Mucosa of descending colon (tissue), 3 donors: ENCODE measurements around the gene SIN3B. TPM values are rescaled to one million over a fixed set of nuclear protein-coding genes. Genes with fewer than 3 reads are reported as not detected.

Experiments used
- ATAC-seq: fragments of 200-7000 bp; cut with Tn5 transposase; one replicate; pipeline ENCODE4 v1.9.1; 2020; ENCODE audit warnings: mild to moderate bottlenecking, moderate library complexity
- DNase-seq, 3 donors: peaks; one replicate each; pipeline ENCODE4 v3.0.0-alpha.2; 2020
- H3K36me3 ChIP-seq: fragments of 200-600 bp; one replicate; pipeline ENCODE4 v1.8.0; 2021; ENCODE audit warnings: low read depth, mild to moderate bottlenecking
- H3K4me1 ChIP-seq: fragments of 200-600 bp; one replicate; pipeline ENCODE4 v1.8.0; 2021; ENCODE audit warnings: low read depth, mild to moderate bottlenecking
- H3K4me3 ChIP-seq: fragments of 200-600 bp; one replicate; pipeline ENCODE4 v1.8.0; 2021; ENCODE audit warnings: mild to moderate bottlenecking
- H3K9me3 ChIP-seq: fragments of 200-600 bp; one replicate; pipeline ENCODE4 v1.8.0; 2021; ENCODE audit warnings: mild to moderate bottlenecking
- CTCF ChIP-seq: fragments of 200-600 bp; IDR thresholded peaks from one replicate; pipeline ENCODE4 v1.8.0; 2022; ENCODE audit warnings: antibody characterized with exemption, mild to moderate bottlenecking
- intact Hi-C, 2 donors: fragments of 100-400 bp; cut with DNase I in 1 of 2; cut with micrococcal nuclease in 1 of 2; formaldehyde crosslinking; loops; one replicate each; pipeline versions ENCODE4 v1.11.0 to v1.11.1; 2022; cut with DNase I, micrococcal nuclease
- total RNA-seq, 3 donors: library from RNA; stranded (reverse); fragmentation: NEBNext Ultra II Directional in 2 of 3; extraction: Animal tissue kit (Norgen Biotek cat#: 25700) in 2 of 3; gene quantifications; one replicate each; pipeline versions ENCODE4 v1.2.1 to v1.2.4, GENCODE V29; 2021 to 2023
- donor health status: DM: no; HTN: no; CAD: no; lungs with moderate emphysema.
- donor health status: DM: no; HTN: no; CAD: no.
- donor health status: DM: no; HTN: yes; CAD: no.

The SIN3B gene
- total RNA-seq, 3 donors from 2014 or later: 30.7 to 56.6 (median 38.9) TPM

GRCh38 chr19:16902545-16902944 lies 73.3 kb downstream of the SIN3B start:
- no peak for ATAC-seq
- no peaks in the 10 kb centered on the region for H3K36me3 ChIP-seq
- intact Hi-C loops: no loop called here
- no peak overlapping the region for H3K4me3 ChIP-seq
- no peaks in the 10 kb centered on the region for H3K9me3 ChIP-seq
- H3K4me1 ChIP-seq: no peaks in the 10 kb centered on the region
- DNase-seq: no peak
- TF ChIP-seq CTCF: no peak

- Histone ChIP-seq H3K4me3 (no peak overlapping the region), H3K4me1 (no peaks in the 10 kb centered on the region), H3K36me3 (no peaks in the 10 kb centered on the region), H3K9me3 (no peaks in the 10 kb centered on the region)
- ATAC-seq (no peak), DNase-seq (no peak)
- no peak for TF ChIP-seq CTCF
- intact Hi-C loops: no loop called here
Observed at GRCh38 chr19:16903347-16903746, 74.1 kb downstream of the SIN3B start.

- no peak for DNase-seq
Observed at GRCh38 chr19:16904599-16904998, 75.4 kb downstream of the SIN3B start.

GRCh38 chr19:16908759-16909158 lies 79.6 kb downstream of the SIN3B start:
- peaks cover 15% of the 10 kb centered on the region for H3K9me3 ChIP-seq
- DNase-seq (no peak), ATAC-seq (no peak)
- intact Hi-C loops: no loop called here
- H3K36me3 ChIP-seq: no peaks in the 10 kb centered on the region
- H3K4me3 ChIP-seq: no peak overlapping the region
- no peak for TF ChIP-seq CTCF
- H3K4me1 ChIP-seq: no peaks in the 10 kb centered on the region

More at GRCh38 chr19:16904599-16904998, 75.4 kb downstream of the SIN3B start:
- intact Hi-C loops: no loop called here
- ATAC-seq: no peak
- TF ChIP-seq CTCF: no peak
- H3K36me3 ChIP-seq: no peaks in the 10 kb centered on the region
- no peak overlapping the region for H3K4me3 ChIP-seq
- no peaks in the 10 kb centered on the region for H3K9me3 ChIP-seq
- H3K4me1 ChIP-seq: no peaks in the 10 kb centered on the region

- TF ChIP-seq CTCF: no peak
- DNase-seq (no peak), ATAC-seq (no peak)
- Histone ChIP-seq H3K36me3 (no peaks in the 10 kb centered on the region), H3K9me3 (peaks cover 15% of the 10 kb centered on the region), H3K4me1 (no peaks in the 10 kb centered on the region), H3K4me3 (no peak overlapping the region)
- intact Hi-C loops: no loop called here
Observed at GRCh38 chr19:16911046-16911445, 81.8 kb downstream of the SIN3B start.

GRCh38 chr19:16912780-16913179 lies 83.6 kb downstream of the SIN3B start:
- intact Hi-C loops: no loop called here
- no peak for TF ChIP-seq CTCF
- H3K4me3 ChIP-seq: no peak overlapping the region
- peaks cover 15% of the 10 kb centered on the region for H3K9me3 ChIP-seq
- no peaks in the 10 kb centered on the region for H3K36me3 ChIP-seq
- H3K4me1 ChIP-seq: no peaks in the 10 kb centered on the region
- no peak for DNase-seq
- ATAC-seq: no peak
